ENCODE measurements around the gene ST6GAL1. TPM values are rescaled to one million over a fixed set of nuclear protein-coding genes. Genes with fewer than 3 reads are reported as not detected.
A peak's percentile ranks its signal among the peaks of the same experiment; 100 is the strongest.

The ST6GAL1 gene
- total and polyA plus RNA-seq, 2 of the 13 experiments (the other 11 are each of a cell fraction or from before 2014, with no cell fraction given), result 79.9 to 164 TPM

DNA sequence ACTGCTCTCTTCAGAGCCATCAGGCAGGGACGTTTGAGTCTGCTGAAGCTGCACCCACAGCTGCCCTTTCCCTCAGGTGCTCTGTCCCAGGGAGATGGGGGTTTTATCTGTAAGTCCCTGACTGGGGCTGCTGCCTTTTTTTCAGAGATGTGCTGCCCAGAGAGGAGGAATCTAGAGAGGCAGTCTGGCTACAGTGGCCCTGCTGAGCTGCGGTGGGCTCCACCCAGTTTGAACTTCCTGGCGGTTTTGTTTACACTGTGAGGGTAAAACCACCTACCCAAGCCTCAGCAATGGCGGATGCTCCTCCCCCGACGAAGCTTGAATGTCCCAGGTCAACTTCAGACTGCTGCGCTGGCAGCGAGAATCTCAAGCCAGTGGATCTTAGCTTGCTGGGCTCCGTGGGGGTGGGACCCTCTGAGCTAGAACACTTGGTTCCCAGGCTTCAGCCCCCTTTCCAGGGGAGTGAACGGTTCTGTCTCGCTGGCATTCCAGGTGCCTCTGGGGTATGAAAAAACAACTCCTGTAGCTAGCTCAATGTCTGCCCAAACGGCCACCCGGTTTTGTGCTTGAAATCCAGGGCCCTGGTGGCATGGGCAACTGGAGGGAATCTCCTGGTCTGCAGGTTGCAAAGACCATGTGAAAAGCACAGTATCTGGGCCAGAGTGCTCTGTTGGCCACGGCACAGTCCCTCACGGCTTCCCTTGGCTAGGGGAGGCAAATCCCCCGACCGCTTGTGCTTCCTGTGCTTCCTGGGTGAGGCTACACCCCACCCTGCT lies 21.1 kb upstream of the ST6GAL1 start (continued):
- TF ChIP-seq ELF4 (CRISPR knock-in tag; IDR thresholded peaks at IDR 0.05; ENCODE audit: borderline replicate concordance) (no peak), SP5 (CRISPR knock-in tag; IDR thresholded peaks at IDR 0.05; ENCODE audit: borderline replicate concordance, low read depth) (peak; percentile 68), ZBTB38 (CRISPR knock-in tag; IDR thresholded peaks at IDR 0.05) (peak; percentile 34; the same call in 1 of the 2 replicates), PCBP1 (IDR thresholded peaks at IDR 0.05; ENCODE audit: borderline replicate concordance, low read depth, low read length) (no peak), NFE2 (CRISPR knock-in tag; IDR thresholded peaks at IDR 0.05) (no peak), ISX (CRISPR knock-in tag; conservative IDR thresholded peaks at IDR 0.05) (no peak), ZNF367 (CRISPR knock-in tag; IDR thresholded peaks at IDR 0.05; ENCODE audit: borderline replicate concordance) (no peak), MXD4 (CRISPR knock-in tag; IDR thresholded peaks at IDR 0.05) (no peak), ZNF83 (CRISPR knock-in tag; IDR thresholded peaks at IDR 0.05; ENCODE audit: borderline replicate concordance) (no peak), KDM4B (CRISPR knock-in tag; IDR thresholded peaks at IDR 0.05) (no peak), HES4 (CRISPR knock-in tag; IDR thresholded peaks at IDR 0.05; ENCODE audit: borderline replicate concordance) (no peak), KDM6A (CRISPR knock-in tag; IDR thresholded peaks at IDR 0.05; ENCODE audit: low read depth) (no peak), RXRA (CRISPR knock-in tag; IDR thresholded peaks at IDR 0.05) (0 out of 2 replicates have a peak, but pooled peaks have one; percentile 5)
- TF ChIP-seq, protein P1, sequence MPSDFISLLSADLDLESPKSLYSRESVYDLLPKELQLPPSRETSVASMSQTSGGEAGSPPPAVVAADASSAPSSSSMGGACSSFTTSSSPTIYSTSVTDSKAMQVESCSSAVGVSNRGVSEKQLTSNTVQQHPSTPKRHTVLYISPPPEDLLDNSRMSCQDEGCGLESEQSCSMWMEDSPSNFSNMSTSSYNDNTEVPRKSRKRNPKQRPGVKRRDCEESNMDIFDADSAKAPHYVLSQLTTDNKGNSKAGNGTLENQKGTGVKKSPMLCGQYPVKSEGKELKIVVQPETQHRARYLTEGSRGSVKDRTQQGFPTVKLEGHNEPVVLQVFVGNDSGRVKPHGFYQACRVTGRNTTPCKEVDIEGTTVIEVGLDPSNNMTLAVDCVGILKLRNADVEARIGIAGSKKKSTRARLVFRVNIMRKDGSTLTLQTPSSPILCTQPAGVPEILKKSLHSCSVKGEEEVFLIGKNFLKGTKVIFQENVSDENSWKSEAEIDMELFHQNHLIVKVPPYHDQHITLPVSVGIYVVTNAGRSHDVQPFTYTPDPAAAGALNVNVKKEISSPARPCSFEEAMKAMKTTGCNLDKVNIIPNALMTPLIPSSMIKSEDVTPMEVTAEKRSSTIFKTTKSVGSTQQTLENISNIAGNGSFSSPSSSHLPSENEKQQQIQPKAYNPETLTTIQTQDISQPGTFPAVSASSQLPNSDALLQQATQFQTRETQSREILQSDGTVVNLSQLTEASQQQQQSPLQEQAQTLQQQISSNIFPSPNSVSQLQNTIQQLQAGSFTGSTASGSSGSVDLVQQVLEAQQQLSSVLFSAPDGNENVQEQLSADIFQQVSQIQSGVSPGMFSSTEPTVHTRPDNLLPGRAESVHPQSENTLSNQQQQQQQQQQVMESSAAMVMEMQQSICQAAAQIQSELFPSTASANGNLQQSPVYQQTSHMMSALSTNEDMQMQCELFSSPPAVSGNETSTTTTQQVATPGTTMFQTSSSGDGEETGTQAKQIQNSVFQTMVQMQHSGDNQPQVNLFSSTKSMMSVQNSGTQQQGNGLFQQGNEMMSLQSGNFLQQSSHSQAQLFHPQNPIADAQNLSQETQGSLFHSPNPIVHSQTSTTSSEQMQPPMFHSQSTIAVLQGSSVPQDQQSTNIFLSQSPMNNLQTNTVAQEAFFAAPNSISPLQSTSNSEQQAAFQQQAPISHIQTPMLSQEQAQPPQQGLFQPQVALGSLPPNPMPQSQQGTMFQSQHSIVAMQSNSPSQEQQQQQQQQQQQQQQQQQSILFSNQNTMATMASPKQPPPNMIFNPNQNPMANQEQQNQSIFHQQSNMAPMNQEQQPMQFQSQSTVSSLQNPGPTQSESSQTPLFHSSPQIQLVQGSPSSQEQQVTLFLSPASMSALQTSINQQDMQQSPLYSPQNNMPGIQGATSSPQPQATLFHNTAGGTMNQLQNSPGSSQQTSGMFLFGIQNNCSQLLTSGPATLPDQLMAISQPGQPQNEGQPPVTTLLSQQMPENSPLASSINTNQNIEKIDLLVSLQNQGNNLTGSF (CRISPR knock-in tag; IDR thresholded peaks at IDR 0.05), result no peak
- TF ChIP-seq, protein P2, sequence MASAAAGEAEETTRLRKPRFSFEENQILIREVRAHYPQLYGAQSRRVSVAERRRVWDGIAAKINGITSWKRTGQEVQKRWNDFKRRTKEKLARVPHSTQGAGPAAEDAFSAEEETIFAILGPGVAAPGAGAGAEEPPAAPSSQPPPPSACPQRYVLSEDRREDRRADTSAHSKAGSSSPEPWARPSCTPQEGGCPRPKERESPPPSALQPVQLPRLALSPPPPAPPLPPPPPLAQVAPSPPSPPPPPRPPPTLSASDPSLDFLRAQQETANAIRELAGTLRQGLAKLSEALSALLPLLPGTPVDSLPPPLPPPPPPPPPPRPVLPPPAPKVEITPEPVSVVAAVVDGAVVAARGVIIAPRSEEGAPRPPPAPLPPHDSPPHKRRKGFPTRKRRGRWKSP (CRISPR knock-in tag; IDR thresholded peaks at IDR 0.05), result no peak
- TF ChIP-seq, protein P3, sequence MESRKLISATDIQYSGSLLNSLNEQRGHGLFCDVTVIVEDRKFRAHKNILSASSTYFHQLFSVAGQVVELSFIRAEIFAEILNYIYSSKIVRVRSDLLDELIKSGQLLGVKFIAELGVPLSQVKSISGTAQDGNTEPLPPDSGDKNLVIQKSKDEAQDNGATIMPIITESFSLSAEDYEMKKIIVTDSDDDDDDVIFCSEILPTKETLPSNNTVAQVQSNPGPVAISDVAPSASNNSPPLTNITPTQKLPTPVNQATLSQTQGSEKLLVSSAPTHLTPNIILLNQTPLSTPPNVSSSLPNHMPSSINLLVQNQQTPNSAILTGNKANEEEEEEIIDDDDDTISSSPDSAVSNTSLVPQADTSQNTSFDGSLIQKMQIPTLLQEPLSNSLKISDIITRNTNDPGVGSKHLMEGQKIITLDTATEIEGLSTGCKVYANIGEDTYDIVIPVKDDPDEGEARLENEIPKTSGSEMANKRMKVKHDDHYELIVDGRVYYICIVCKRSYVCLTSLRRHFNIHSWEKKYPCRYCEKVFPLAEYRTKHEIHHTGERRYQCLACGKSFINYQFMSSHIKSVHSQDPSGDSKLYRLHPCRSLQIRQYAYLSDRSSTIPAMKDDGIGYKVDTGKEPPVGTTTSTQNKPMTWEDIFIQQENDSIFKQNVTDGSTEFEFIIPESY (CRISPR knock-in tag; IDR thresholded peaks at IDR 0.05), result no peak
- TF ChIP-seq, protein P4, sequence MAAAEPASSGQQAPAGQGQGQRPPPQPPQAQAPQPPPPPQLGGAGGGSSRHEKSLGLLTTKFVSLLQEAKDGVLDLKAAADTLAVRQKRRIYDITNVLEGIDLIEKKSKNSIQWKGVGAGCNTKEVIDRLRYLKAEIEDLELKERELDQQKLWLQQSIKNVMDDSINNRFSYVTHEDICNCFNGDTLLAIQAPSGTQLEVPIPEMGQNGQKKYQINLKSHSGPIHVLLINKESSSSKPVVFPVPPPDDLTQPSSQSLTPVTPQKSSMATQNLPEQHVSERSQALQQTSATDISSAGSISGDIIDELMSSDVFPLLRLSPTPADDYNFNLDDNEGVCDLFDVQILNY (CRISPR knock-in tag; conservative IDR thresholded peaks at IDR 0.05), result no peak

Measured in HepG2 (cell line).